SK-N-SH treated with all-trans-retinoic acid at 6 μM for 48 hours (cell line): Measurements from ENCODE around the gene DDX24.

Experiments
- ATAC-seq: fragments of 200-7000 bp; cut with Tn5 transposase; 3 replicates; pipeline ENCODE4 v1.9.1; 2020; ENCODE audit warnings: mild to moderate bottlenecking, moderate library complexity
- ARNTL ChIP-seq: fragments of 450-650 bp; formaldehyde crosslinking; IDR thresholded peaks from 2 replicates; pipeline ENCODE4 v1.5.0; 2020; ENCODE audit warnings: low read depth, mild to moderate bottlenecking, moderate library complexity, borderline replicate concordance
- BACH2 ChIP-seq: fragments of 250-450 bp; sonication (Bioruptor Pico); IDR thresholded peaks from 2 replicates; pipeline ENCODE4 v1.9.0; 2021; ENCODE audit warnings: mild to moderate bottlenecking, borderline replicate concordance
- ESRRG ChIP-seq: fragments of 250-450 bp; sonication (Bioruptor Pico); IDR thresholded peaks from 2 replicates; pipeline ENCODE4 v1.6.1; 2021; ENCODE audit warnings: mild to moderate bottlenecking
- GLIS3 ChIP-seq: fragments of 250-450 bp; sonication (Bioruptor Pico); IDR thresholded peaks from 2 replicates; pipeline ENCODE4 v1.5.0; 2020; ENCODE audit warnings: mild to moderate bottlenecking, moderate library complexity
- PATZ1 ChIP-seq: fragments of 250-450 bp; sonication (Bioruptor Pico); IDR thresholded peaks from 2 replicates; pipeline ENCODE4 v1.8.0; 2020; ENCODE audit warnings: mild to moderate bottlenecking, moderate library complexity, borderline replicate concordance
- POU6F1 ChIP-seq: fragments of 250-450 bp; sonication (Bioruptor Pico); IDR thresholded peaks from 2 replicates; pipeline ENCODE4 v1.8.0; 2021; ENCODE audit warnings: low read depth, mild to moderate bottlenecking, moderate library complexity, borderline replicate concordance
- PPARA ChIP-seq: fragments of 250-450 bp; sonication (Bioruptor Pico); IDR thresholded peaks from 2 replicates; pipeline ENCODE4 v1.5.0; 2020; ENCODE audit warnings: mild to moderate bottlenecking, borderline replicate concordance
- RARB ChIP-seq: fragments of 250-450 bp; sonication (Bioruptor Pico); IDR thresholded peaks from 2 replicates; pipeline ENCODE4 v1.8.0; 2021; ENCODE audit warnings: mild to moderate bottlenecking, moderate library complexity
- SNAI2 ChIP-seq: fragments of 250-450 bp; sonication (Bioruptor Pico); IDR thresholded peaks from 2 replicates; pipeline ENCODE4 v1.5.0; 2020; ENCODE audit warnings: mild to moderate bottlenecking, moderate library complexity
- TCF4 ChIP-seq: fragments of 250-450 bp; sonication (Bioruptor Pico); IDR thresholded peaks from 2 replicates; pipeline ENCODE4 v1.8.0; 2021; ENCODE audit warnings: mild to moderate bottlenecking, moderate library complexity, borderline replicate concordance
- TOX ChIP-seq: fragments of 250-450 bp; sonication (Bioruptor Pico); IDR thresholded peaks from 2 replicates; pipeline ENCODE4 v1.8.0; 2021; ENCODE audit warnings: mild to moderate bottlenecking, moderate library complexity, borderline replicate concordance
- ZC3H10 ChIP-seq: fragments of 250-450 bp; sonication (Bioruptor Pico); IDR thresholded peaks from 2 replicates; pipeline ENCODE4 v1.5.1; 2021; ENCODE audit warnings: mild to moderate bottlenecking, moderate library complexity
- ZFP30 ChIP-seq: fragments of 450-650 bp; formaldehyde crosslinking; IDR thresholded peaks from 2 replicates; pipeline ENCODE4 v1.5.0; 2022; ENCODE audit warnings: mild to moderate bottlenecking, moderate library complexity
- ZNF565 ChIP-seq: fragments of 450-650 bp; formaldehyde crosslinking; conservative IDR thresholded peaks from 2 replicates; pipeline ENCODE4 v1.5.0; 2020; ENCODE audit warnings: low read depth, mild to moderate bottlenecking, moderate library complexity
- ZNF8 ChIP-seq: fragments of 450-650 bp; formaldehyde crosslinking; IDR thresholded peaks from 2 replicates; pipeline ENCODE4 v1.5.0; 2020; ENCODE audit warnings: mild to moderate bottlenecking, moderate library complexity
- TF ChIP-seq, protein P1 (sequence below): fragments of 250-450 bp; sonication (Bioruptor Pico); IDR thresholded peaks from 2 replicates; pipeline ENCODE4 v1.5.0; 2020; ENCODE audit warnings: mild to moderate bottlenecking, moderate library complexity
- TF ChIP-seq, protein P2 (sequence below): fragments of 250-450 bp; sonication (Bioruptor Pico); IDR thresholded peaks from 2 replicates; pipeline ENCODE4 v1.5.1; 2021; ENCODE audit warnings: mild to moderate bottlenecking, moderate library complexity
- TF ChIP-seq, protein P3 (sequence below): fragments of 250-450 bp; sonication (Bioruptor Pico); IDR thresholded peaks from 2 replicates; pipeline ENCODE4 v1.5.1; 2020; ENCODE audit warnings: low read depth, mild to moderate bottlenecking, moderate library complexity

The DDX24 gene

GRCh38 chr14:94018308-94018707 is 62.7 kb downstream of the DDX24 start (continued):
- TF ChIP-seq, protein P1, sequence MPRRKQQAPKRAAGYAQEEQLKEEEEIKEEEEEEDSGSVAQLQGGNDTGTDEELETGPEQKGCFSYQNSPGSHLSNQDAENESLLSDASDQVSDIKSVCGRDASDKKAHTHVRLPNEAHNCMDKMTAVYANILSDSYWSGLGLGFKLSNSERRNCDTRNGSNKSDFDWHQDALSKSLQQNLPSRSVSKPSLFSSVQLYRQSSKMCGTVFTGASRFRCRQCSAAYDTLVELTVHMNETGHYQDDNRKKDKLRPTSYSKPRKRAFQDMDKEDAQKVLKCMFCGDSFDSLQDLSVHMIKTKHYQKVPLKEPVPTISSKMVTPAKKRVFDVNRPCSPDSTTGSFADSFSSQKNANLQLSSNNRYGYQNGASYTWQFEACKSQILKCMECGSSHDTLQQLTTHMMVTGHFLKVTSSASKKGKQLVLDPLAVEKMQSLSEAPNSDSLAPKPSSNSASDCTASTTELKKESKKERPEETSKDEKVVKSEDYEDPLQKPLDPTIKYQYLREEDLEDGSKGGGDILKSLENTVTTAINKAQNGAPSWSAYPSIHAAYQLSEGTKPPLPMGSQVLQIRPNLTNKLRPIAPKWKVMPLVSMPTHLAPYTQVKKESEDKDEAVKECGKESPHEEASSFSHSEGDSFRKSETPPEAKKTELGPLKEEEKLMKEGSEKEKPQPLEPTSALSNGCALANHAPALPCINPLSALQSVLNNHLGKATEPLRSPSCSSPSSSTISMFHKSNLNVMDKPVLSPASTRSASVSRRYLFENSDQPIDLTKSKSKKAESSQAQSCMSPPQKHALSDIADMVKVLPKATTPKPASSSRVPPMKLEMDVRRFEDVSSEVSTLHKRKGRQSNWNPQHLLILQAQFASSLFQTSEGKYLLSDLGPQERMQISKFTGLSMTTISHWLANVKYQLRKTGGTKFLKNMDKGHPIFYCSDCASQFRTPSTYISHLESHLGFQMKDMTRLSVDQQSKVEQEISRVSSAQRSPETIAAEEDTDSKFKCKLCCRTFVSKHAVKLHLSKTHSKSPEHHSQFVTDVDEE (CRISPR knock-in tag), result no peak
- TF ChIP-seq RARB (no peak), TCF4 (CRISPR knock-in tag) (no peak), ZC3H10 (CRISPR knock-in tag) (no peak)

DNA sequence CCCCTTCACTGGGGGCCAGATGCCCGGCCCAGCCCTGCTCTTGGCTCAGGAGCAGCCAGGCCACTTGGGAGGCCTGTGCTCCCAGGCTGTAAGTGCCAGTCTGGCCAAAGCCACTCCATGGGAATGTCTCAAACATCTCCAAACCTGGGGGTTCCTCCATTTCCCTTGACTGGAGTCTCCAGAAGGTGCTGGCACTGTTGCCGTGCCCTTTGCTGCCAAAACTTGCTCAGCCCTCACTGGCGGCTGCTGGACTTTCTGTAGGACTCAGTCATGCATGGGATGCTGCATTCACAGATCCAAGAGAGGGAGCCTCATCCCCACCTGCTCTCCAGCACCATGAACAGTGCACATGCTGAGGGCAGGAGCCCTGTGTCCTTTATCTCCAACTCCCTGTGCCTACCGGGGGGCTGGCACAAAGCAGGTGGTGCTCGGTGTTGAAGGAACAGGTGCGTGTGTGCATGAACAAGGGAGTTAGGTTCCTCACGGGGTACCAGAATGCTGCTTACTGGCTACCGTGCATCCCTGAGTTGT is 64.5 kb downstream of the DDX24 start:
- TF ChIP-seq PPARA (CRISPR knock-in tag), result no peak
- no peak for TF ChIP-seq TCF4 (CRISPR knock-in tag)
- no peak for TF ChIP-seq GLIS3 (CRISPR knock-in tag)
- TF ChIP-seq ZC3H10 (CRISPR knock-in tag), result no peak
- TF ChIP-seq ZNF565 (CRISPR knock-in tag), result no peak
- TF ChIP-seq, protein P1 (CRISPR knock-in tag), result no peak
- TF ChIP-seq, protein P2, sequence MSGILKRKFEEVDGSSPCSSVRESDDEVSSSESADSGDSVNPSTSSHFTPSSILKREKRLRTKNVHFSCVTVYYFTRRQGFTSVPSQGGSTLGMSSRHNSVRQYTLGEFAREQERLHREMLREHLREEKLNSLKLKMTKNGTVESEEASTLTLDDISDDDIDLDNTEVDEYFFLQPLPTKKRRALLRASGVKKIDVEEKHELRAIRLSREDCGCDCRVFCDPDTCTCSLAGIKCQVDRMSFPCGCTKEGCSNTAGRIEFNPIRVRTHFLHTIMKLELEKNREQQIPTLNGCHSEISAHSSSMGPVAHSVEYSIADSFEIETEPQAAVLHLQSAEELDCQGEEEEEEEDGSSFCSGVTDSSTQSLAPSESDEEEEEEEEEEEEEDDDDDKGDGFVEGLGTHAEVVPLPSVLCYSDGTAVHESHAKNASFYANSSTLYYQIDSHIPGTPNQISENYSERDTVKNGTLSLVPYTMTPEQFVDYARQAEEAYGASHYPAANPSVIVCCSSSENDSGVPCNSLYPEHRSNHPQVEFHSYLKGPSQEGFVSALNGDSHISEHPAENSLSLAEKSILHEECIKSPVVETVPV (CRISPR knock-in tag), result no peak
- no peak for TF ChIP-seq RARB
- TF ChIP-seq BACH2, result no peak
- TF ChIP-seq ZNF8 (CRISPR knock-in tag), result no peak
- TF ChIP-seq TOX (CRISPR knock-in tag), result no peak
- TF ChIP-seq ZFP30 (CRISPR knock-in tag), result no peak
- TF ChIP-seq POU6F1 (CRISPR knock-in tag), result no peak
- TF ChIP-seq PATZ1 (CRISPR knock-in tag), result no peak
- no peak for TF ChIP-seq SNAI2
- TF ChIP-seq ESRRG (CRISPR knock-in tag), result no peak
- ATAC-seq, result no peak; the same call in 2 of the 3 replicates

DNA sequence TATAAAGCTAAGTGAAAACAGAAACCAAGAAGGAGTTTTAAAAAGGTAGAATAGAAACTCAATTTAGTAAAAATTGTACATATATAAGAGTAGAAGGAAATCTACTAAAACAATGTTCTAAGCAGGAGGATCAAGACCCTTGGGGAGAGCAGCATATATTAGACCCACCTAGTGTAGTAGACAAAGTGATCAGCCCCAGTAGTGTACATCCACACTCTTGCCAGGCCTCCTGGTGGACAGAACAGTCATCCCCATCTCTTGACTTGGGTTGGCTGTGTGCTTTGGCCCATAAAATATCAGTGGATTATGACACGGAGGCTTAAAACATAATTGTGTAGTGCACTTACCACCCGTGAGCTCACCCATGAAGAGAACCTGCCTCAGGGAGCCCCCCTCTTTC is 65.8 kb downstream of the DDX24 start:
- ATAC-seq, result no peak

More for the DNA sequence above, 65.8 kb downstream of the DDX24 start:
- no peak for TF ChIP-seq SNAI2
- TF ChIP-seq, protein P2 (CRISPR knock-in tag), result no peak
- no peak for TF ChIP-seq ARNTL (CRISPR knock-in tag)
- TF ChIP-seq PATZ1 (CRISPR knock-in tag), result no peak
- no peak for TF ChIP-seq TOX (CRISPR knock-in tag)
- TF ChIP-seq BACH2, result no peak
- TF ChIP-seq, protein P3, sequence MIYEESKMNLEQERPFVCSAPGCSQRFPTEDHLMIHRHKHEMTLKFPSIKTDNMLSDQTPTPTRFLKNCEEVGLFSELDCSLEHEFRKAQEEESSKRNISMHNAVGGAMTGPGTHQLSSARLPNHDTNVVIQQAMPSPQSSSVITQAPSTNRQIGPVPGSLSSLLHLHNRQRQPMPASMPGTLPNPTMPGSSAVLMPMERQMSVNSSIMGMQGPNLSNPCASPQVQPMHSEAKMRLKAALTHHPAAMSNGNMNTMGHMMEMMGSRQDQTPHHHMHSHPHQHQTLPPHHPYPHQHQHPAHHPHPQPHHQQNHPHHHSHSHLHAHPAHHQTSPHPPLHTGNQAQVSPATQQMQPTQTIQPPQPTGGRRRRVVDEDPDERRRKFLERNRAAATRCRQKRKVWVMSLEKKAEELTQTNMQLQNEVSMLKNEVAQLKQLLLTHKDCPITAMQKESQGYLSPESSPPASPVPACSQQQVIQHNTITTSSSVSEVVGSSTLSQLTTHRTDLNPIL, result no peak
- no peak for TF ChIP-seq GLIS3 (CRISPR knock-in tag)
- TF ChIP-seq PPARA (CRISPR knock-in tag), result no peak
- no peak for TF ChIP-seq ZNF565 (CRISPR knock-in tag)
